ENCODE measurements around the gene DNM1.

GRCh38 chr9:128280084-128280622 is 77.0 kb downstream of the DNM1 start:
- TF ChIP-seq EZH2 (IDR thresholded peaks at IDR 0.05) (no peak), EZH2phosphoT487 (IDR thresholded peaks at IDR 0.05) (no peak), CTCF (IDR thresholded peaks at IDR 0.05) (no peak)

All from neural progenitor cell (in vitro differentiated cells).